OCI-LY3 (cell line): ENCODE data around the gene KICS2.

ENCODE experiments used
- CTCF ChIP-seq: fragments of 200-600, 300-600 bp; sonication (generic); IDR thresholded peaks from 2 replicates; pipeline ENCODE4 v1.5.1; 2014; ENCODE audit warnings: antibody characterized with exemption, low read length, low read depth
- EZH2phosphoT487 ChIP-seq: fragments of 200-600 bp; shearing (Covaris generic); IDR thresholded peaks from 2 replicates; pipeline ENCODE4 v1.6.1; 2018; ENCODE audit warnings: antibody characterized with exemption, mixed run types, low read depth

- no peak for TF ChIP-seq CTCF
- TF ChIP-seq EZH2phosphoT487, result no peak
These were observed 37.9 kb downstream of the KICS2 start for GRCh38 chr12:64184216-64184615.
